ENCODE measurements around the gene C10orf95. TPM values are rescaled to one million over a fixed set of nuclear protein-coding genes. Genes with fewer than 3 reads are reported as not detected.
A peak's percentile ranks its signal among the peaks of the same experiment; 100 is the strongest.

Gene C10orf95
- total and polyA plus RNA-seq, 2 donors (not counting 1 experiment from before 2014, with no cell fraction given): 0.32 to 0.63 TPM

- ChIA-PET POLR2A (interaction anchor here (1.2 to 3.3 kb wide), 3 partner anchors 7 to 14 kb away, joined by 3 to 14 read pairs (median 5); partner anchors contain the start of genes FBXL15 and NFKB2), CTCF (interaction anchor here (0.9 to 5.0 kb wide), 4 partner anchors 8 to 70 kb away, joined by 3 to 35 read pairs (median 12); partner anchors contain the start of gene FBXL15)
- intact Hi-C loops (cut with micrococcal nuclease): loop anchor here (1.0 kb wide), 1 partner anchor 10 kb away; no protein-coding TSS in a partner anchor
Observed at GRCh38 chr10:102408728-102409603, 42.4 kb downstream of the C10orf95 start.

More at GRCh38 chr10:102408728-102409603, 42.4 kb downstream of the C10orf95 start:
- peak; percentile 64 for DNase-seq
- Mint-ChIP-seq H3K27me3 (peaks cover 46% of the 10 kb centered on the region), H3K27ac (no peak overlapping the region), H3K4me1 (peaks cover 31% of the 10 kb centered on the region), H3K4me3 (peak overlapping the region; percentile 83), H3K9me3 (ENCODE audit: insufficient read depth) (no peaks in the 10 kb centered on the region)
- H3K4me2 ChIP-seq (replicated peaks; ENCODE audit: low read depth, low read length, poor library complexity, severe bottlenecking): peak overlapping the region; percentile 84
- no peak overlapping the region for H3K27ac ChIP-seq (ENCODE audit: low read length in 2 of 2)
- WGBS (ENCODE audit: insufficient coverage): 1% methylated on average over 103 of the region's 103 CpGs
- H2AFZ ChIP-seq (ENCODE audit: insufficient read depth, low read depth, low read length, poor library complexity, severe bottlenecking): peak overlapping the region; percentile 56
- peaks cover 0 to 20% (median 0%) of the 10 kb centered on the region in 3 donors for H3K9me3 ChIP-seq (ENCODE audit: control extremely low read depth in 1 of 3, control insufficient read depth in 2 of 3, insufficient read depth in 1 of 3, low read length in 2 of 3)
- TF ChIP-seq CTCF (IDR thresholded peaks at IDR 0.05) (no peak), EZH2 (IDR thresholded peaks at IDR 0.05; ENCODE audit: borderline replicate concordance, insufficient read depth, low read depth, low read length, poor library complexity, severe bottlenecking) (no peak)
- H4K20me1 ChIP-seq (ENCODE audit: control insufficient read depth, insufficient read depth, low read length, poor library complexity, severe bottlenecking): peaks cover 11% of the 10 kb centered on the region
- H3K79me2 ChIP-seq (ENCODE audit: control insufficient read depth, insufficient read depth, low read length): no peaks in the 10 kb centered on the region
- no peaks in the 10 kb centered on the region for H3K36me3 ChIP-seq (replicated peaks in 1 of 2; ENCODE audit: control extremely low read depth in 1 of 2, control insufficient read depth in 1 of 2, extremely low read depth in 1 of 2, insufficient read depth in 2 of 2, low read length in 1 of 2)
- peaks cover 26 to 33% of the 10 kb centered on the region in 2 donors for H3K4me1 ChIP-seq (ENCODE audit: control insufficient read depth in 2 of 2, insufficient read depth in 2 of 2, low read length in 2 of 2)
- H3K9ac ChIP-seq (ENCODE audit: low read length): peak overlapping the region; percentile 47
- H3K27me3 ChIP-seq (replicated peaks in 1 of 4; ENCODE audit: control extremely low read depth in 1 of 4, control insufficient read depth in 3 of 4, insufficient read depth in 4 of 4, low read length in 3 of 4): peaks cover 0 to 64% (median 35%) of the 10 kb centered on the region in 4 experiments
- peak overlapping the region in 3 of 5 experiments; percentile 8 to 40 (median 39) for H3K4me3 ChIP-seq (ENCODE audit: control extremely low read depth in 1 of 5, extremely low read depth in 1 of 5, insufficient read depth in 1 of 5, low read depth in 2 of 5, low read length in 4 of 5)
- peak; percentile 49 for ATAC-seq (ENCODE audit: low read depth)

Data from B cell (primary cell).